ENCODE data around the gene CHRM1. TPM values are rescaled to one million over a fixed set of nuclear protein-coding genes. Genes with fewer than 3 reads are reported as not detected.

Gene CHRM1
- total RNA-seq (2022) (not detected in 2 replicates), Bru-seq, nascent RNA (percentile 7 among the genes with signal in this experiment), BruChase-seq, experiment 1, labeled RNA remaining after a 6-hour chase (not detected), BruChase-seq, experiment 2, labeled RNA remaining after a 2-hour chase (not detected)
- long read RNA-seq: 0 reads

GRCh38 chr11:62921201-62921572, at the start of gene CHRM1:
Gene CHRM1 (minus strand): TSS chr11:62921363. CDS start chr11:62911100, 10,263 bp downstream.
- Mint-ChIP-seq H3K9me3 (ENCODE audit: unreplicated experiment) (no peaks in the 10 kb centered on the region), H3K27ac (ENCODE audit: low read depth, unreplicated experiment) (no peak within 1 kb of the TSS), H3K4me1 (ENCODE audit: insufficient read depth, unreplicated experiment) (peaks cover 17% of the 10 kb centered on the region), H3K27me3 (ENCODE audit: insufficient read depth, unreplicated experiment) (peaks cover 13% of the 10 kb centered on the region), H3K36me3 (ENCODE audit: insufficient read depth, unreplicated experiment) (no peaks in the 10 kb centered on the region), H3K4me3 (ENCODE audit: unreplicated experiment) (peak within 1 kb of the TSS; percentile 74)
- BruUV-seq (replicated peaks): no TSS peak
- peak; percentile 16 for DNase-seq (ENCODE audit: unreplicated experiment)
- CTCF ChIA-PET: interaction anchor here (1.1 to 11.3 kb wide), 3 partner anchors 16 to 102 kb away, joined by 3 to 111 read pairs (median 31); no protein-coding TSS in a partner anchor
- no peak for TF ChIP-seq CTCF (IDR thresholded peaks at IDR 0.05; ENCODE audit: unreplicated experiment)
- intact Hi-C loops (cut with micrococcal nuclease): no loop called here
- POLR2A ChIA-PET: interaction anchor here (0.6 to 1.8 kb wide), 5 partner anchors 17 to 762 kb away, joined by 3 to 7 read pairs (median 3); no protein-coding TSS in a partner anchor

- no peak for DNase-seq (ENCODE audit: unreplicated experiment)
- H3K36me3 Mint-ChIP-seq (ENCODE audit: insufficient read depth, unreplicated experiment): no peaks in the 10 kb centered on the region
- H3K27ac Mint-ChIP-seq (ENCODE audit: low read depth, unreplicated experiment): no peak overlapping the region
- H3K4me3 Mint-ChIP-seq (ENCODE audit: unreplicated experiment): no peak overlapping the region
- TF ChIP-seq CTCF (IDR thresholded peaks at IDR 0.05; ENCODE audit: unreplicated experiment): no peak
- ChIA-PET CTCF (interaction anchor here (0.7 kb wide), 1 partner anchor 174 kb away, joined by 3 read pairs; no protein-coding TSS in a partner anchor), POLR2A (no interaction called here)
- intact Hi-C loops (cut with micrococcal nuclease): no loop called here
- H3K9me3 Mint-ChIP-seq (ENCODE audit: unreplicated experiment): no peaks in the 10 kb centered on the region
- peaks cover 68% of the 10 kb centered on the region for H3K27me3 Mint-ChIP-seq (ENCODE audit: insufficient read depth, unreplicated experiment)
- no TSS peak for BruUV-seq (replicated peaks)
- no peaks in the 10 kb centered on the region for H3K4me1 Mint-ChIP-seq (ENCODE audit: insufficient read depth, unreplicated experiment)
Observed at GRCh38 chr11:62965574-62965973, 44.4 kb upstream of the CHRM1 start.

GRCh38 chr11:62962391-62962790, 41.2 kb upstream of the CHRM1 start:
- intact Hi-C loops (cut with micrococcal nuclease): no loop called here
- no peak for TF ChIP-seq CTCF (IDR thresholded peaks at IDR 0.05; ENCODE audit: unreplicated experiment)
- CTCF ChIA-PET: interaction anchor here (1.0 to 1.4 kb wide), 2 partner anchors 12 to 61 kb away, joined by 3 to 5 read pairs; no protein-coding TSS in a partner anchor
- DNase-seq (ENCODE audit: unreplicated experiment): no peak
- Mint-ChIP-seq H3K36me3 (ENCODE audit: insufficient read depth, unreplicated experiment) (no peaks in the 10 kb centered on the region), H3K27me3 (ENCODE audit: insufficient read depth, unreplicated experiment) (peaks cover 39% of the 10 kb centered on the region), H3K4me1 (ENCODE audit: insufficient read depth, unreplicated experiment) (peaks cover 9% of the 10 kb centered on the region), H3K27ac (ENCODE audit: low read depth, unreplicated experiment) (no peak overlapping the region), H3K9me3 (ENCODE audit: unreplicated experiment) (no peaks in the 10 kb centered on the region), H3K4me3 (ENCODE audit: unreplicated experiment) (no peak overlapping the region)
- POLR2A ChIA-PET: no interaction called here
- BruUV-seq (replicated peaks): no TSS peak

- Mint-ChIP-seq H3K9me3 (ENCODE audit: unreplicated experiment) (no peaks in the 10 kb centered on the region), H3K27me3 (ENCODE audit: insufficient read depth, unreplicated experiment) (peaks cover 26% of the 10 kb centered on the region), H3K27ac (ENCODE audit: low read depth, unreplicated experiment) (no peak overlapping the region), H3K4me3 (ENCODE audit: unreplicated experiment) (no peak overlapping the region), H3K36me3 (ENCODE audit: insufficient read depth, unreplicated experiment) (no peaks in the 10 kb centered on the region), H3K4me1 (ENCODE audit: insufficient read depth, unreplicated experiment) (peaks cover 9% of the 10 kb centered on the region)
- ChIA-PET CTCF (no interaction called here), POLR2A (no interaction called here)
- no TSS peak for BruUV-seq (replicated peaks)
- TF ChIP-seq CTCF (IDR thresholded peaks at IDR 0.05; ENCODE audit: unreplicated experiment): no peak
- intact Hi-C loops (cut with micrococcal nuclease): no loop called here
- DNase-seq (ENCODE audit: unreplicated experiment): no peak
Observed at GRCh38 chr11:62961017-62961570, 39.9 kb upstream of the CHRM1 start.

Data from MCF 10A (cell line).